NCI-H187 treated with DMSO at 0.1 percent for 48 hours (cell line): Measurements from ENCODE around the gene RAP1A.
"Not testable (repeated sequence)": the region's sequence is repeated elsewhere in the genome, so short reads cannot be mapped to it uniquely, and the experiment has no call there.

Source experiments
- DNase-seq: peaks from one replicate; lab custom pipeline; 2025; lab: John Stamatoyannopoulos, UW

Gene RAP1A

DNA sequence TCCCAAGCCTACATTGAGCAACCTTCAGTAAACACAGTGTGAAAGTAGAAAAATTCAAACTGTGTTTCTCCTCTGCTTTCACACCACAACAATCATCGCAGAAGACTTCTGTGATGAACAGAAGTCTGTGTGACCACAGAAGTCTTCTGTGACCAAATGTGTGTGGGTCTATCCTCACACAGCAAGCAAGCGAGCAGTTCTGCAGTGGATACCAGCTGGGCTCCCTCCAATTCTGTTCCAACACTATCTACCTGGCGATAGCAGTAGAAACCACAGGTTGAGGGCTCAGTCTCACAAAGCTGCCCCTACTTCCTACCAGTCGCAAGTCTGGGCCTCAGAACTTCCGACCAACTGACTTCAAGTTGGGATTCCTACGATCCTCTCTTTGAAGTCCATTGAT, 21.0 kb upstream of the RAP1A start:
- DNase-seq, result no peak

GRCh38 chr1:111599781-111600693, 19.6 kb upstream of the RAP1A start:
- DNase-seq, result no peak

GRCh38 chr1:111600886-111601386, 18.7 kb upstream of the RAP1A start:
- no peak for DNase-seq

- no peak for DNase-seq
Measured at GRCh38 chr1:111602302-111602701, 17.3 kb upstream of the RAP1A start.

DNA sequence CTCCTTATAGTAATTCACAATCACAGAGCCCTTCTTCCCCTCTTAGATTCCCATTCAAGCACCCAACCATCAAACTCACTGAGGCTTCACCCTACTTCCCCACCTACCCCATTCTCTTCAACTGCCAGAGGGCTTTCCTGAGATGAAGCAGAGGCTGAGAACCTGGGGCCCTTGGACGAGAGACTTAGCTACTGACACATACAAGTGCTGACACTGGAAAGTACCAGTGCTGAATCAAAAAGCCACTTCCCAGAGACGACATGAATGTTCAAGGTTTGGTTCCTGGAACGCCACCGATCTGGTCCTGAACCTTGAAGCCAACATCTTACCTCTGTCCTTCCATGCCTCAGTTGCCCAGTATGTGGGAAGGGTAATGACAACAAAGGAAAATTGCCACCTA, 16.6 kb upstream of the RAP1A start:
- no peak for DNase-seq

- no peak for DNase-seq
Measured at GRCh38 chr1:111603979-111604378, 15.6 kb upstream of the RAP1A start.

DNA sequence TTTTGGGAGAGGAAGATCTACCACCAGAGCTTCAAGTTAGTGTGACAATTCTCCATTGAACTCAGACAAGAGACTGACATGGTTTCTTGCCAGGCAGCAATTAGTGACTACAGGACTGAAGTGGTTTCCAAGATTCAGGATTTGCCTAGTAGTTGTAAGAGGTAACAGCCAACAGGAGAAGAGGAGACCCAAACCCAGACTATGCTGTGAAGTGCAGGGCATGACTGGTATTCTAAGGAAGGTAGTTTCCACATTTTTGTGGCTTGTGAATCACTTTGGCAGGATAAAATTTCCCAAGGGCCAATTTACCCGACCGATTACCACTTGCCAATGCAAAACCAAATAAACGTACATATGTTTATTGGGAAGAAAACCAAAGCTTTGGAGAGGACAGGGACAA, 14.7 kb upstream of the RAP1A start:
- DNase-seq, result no peak

DNA sequence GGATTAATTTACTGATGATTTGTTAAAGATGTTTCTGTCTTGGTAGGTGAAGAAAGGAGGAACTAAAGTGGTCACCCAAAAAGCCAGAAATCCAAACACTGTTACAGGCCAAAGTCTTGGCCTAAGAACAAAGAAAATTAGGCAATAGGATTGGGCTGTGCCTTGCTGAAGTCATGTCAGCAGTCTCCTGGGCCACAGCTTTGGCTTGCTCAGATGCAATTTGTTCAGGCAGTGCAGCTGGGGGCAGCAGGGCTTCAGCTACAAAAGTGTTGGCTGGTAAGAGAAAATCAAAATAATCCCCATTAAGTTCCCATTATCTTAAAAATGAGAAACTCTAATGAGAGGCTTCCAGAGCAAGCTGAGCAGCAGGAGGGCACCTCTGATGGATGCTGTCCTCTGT, 14.0 kb upstream of the RAP1A start:
- DNase-seq, result no peak

DNA sequence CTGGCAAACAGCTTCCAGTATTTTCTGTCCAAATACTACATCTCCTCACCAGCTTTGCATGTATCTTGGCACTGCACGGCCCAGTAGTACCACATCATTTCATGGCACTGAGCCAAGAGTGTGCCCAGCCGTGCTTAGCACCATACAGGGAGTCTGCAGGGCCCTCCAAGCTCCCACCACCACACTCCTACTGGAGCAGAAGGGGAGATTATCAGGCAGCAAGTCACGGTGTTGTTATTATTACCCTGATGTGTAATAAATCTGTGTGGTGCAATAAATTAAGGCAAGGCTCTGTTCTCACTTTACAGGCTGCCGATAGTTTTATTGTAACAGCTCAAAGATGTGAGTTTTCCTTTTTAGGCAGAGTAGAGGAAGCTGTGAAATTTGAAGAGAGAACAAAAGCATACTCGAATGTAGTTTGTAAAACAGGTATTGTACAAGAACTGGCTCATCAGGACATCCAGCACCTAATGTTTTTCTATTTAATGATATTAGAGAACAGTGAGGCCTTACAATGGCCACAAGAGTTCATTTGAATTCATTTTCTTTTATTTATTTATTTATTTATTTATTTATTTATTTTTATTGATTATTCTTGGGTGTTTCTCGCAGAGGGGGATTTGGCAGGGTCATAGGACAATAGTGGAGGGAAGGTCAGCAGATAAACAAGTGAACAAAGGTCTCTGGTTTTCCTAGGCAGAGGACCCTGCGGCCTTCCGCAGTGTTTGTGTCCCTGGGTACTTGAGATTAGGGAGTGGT, 13.0 kb upstream of the RAP1A start:
- DNase-seq, result not testable (repeated sequence)

DNA sequence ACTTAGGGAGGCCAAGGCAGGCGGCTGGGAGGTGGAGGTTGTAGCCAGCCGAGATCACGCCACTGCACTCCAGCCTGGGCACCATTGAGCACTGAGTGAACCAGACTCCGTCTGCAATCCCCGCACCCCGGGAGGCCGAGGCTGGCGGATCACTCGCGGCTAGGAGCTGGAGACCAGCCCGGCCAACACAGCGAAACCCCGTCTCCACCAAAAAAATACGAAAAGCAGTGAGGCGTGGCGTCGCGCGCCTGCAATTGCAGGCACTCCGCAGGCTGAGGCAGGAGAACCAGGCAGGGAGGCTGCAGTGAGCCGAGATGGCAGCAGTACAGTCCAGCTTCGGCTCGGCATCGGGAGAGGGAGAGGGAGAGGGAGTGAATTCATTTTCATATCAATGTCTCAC, 11.1 kb upstream of the RAP1A start:
- not testable (repeated sequence) for DNase-seq

GRCh38 chr1:111611986-111612385, 7.6 kb upstream of the RAP1A start:
- no peak for DNase-seq

DNA sequence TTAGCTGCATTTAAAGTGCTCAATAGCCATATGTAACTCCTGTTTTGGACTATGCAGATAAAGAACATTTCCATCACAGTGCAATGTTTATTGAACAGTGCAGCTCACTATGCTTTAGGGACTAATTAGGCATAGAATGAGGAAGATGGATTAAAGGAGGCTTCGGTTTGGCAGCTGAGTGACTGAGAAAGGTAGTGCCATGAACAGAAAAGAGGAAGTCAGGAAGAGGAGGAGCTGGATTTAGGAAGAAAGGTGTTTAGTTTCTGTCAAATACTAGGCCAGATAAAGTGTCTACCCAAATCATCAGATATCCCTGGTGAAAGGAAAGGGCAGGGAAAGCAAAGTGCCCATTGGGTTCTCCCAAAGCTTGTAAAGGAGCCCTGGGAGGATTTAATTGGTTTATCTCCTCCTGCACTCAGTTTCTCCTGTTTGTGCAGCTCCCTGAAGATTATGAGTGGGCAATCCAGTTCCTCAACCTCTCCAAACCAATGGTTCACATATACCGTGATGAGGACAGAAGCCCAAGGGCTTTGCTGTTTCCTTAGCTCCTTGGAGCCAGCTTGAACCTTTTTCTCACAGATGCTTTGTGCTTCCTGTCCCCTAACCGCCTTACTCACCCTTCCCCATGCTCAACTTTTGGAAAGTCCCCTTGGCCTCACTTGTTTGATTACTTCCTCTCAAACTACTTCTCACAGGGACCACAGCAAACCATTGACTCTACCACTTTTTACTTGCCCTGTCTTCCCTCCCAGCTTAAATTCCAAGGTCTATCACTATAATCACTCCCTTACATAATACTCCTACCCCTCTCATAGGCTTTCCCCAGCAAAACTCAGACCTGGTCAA, 3.5 kb upstream of the RAP1A start:
- no peak for DNase-seq

- DNase-seq, result no peak
Measured at GRCh38 chr1:111618081-111618480, 1.5 kb upstream of the RAP1A start.

- DNase-seq, result no peak
Measured at GRCh38 chr1:111618961-111619634, 491 bp upstream of the RAP1A start.

GRCh38 chr1:111620441-111620971, 917 bp downstream of the RAP1A start:
- no peak for DNase-seq

DNA sequence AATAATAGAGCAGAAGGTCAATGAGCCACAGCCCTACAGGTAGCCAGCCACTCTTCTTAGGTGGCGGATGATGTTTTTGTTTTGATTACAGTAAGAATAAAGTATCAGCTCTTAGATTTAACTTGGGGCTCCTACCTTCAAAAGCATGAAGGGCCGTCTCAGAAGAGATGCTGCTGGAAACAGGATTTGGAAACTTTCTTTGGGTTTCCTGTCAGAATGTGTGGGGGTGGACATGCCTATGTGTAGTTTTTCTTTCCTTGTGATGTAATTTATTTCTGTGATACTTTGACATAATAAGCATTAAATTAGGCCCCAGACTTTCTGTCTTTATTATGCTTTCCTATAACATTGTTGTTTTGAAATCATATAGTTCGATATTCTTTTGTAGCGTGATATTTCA, 1.5 kb downstream of the RAP1A start:
- no peak for DNase-seq

GRCh38 chr1:111622166-111622565, 2.6 kb downstream of the RAP1A start:
- no peak for DNase-seq

- no peak for DNase-seq
Measured at GRCh38 chr1:111624382-111624781, 4.8 kb downstream of the RAP1A start.

DNA sequence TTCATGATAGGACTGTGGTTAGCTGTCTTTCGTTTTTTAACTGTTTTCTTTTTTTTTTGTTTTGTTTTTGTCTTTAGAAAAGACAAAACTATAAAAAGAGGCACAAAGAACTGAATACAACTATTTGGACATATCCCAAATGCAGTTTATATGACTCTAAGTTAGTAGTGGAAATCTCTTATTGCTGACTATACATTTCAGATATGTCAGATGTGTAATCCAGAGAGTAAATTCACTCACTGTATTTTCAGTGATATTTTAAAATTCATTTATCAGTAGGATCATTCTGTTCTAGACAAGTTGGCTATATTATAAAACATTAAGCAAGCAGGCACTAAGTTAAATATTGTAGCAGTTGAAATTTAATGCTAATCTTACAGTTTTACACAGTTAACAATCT, 5.7 kb downstream of the RAP1A start:
- DNase-seq, result no peak

GRCh38 chr1:111628153-111628552, 8.6 kb downstream of the RAP1A start:
- DNase-seq, result no peak
